Lower lobe of right lung (tissue), 2 donors: Measurements from ENCODE around the gene IL34. TPM values are rescaled to one million over a fixed set of nuclear protein-coding genes. Genes with fewer than 3 reads are reported as not detected.

Source experiments
- ATAC-seq, 2 donors: fragments of 200-7000 bp; cut with Tn5 transposase; one replicate each; pipeline ENCODE4 v1.9.1; 2020 to 2022; ENCODE audit warnings: mild to moderate bottlenecking in 2 of 2, moderate library complexity in 2 of 2
- DNase-seq: peaks from one replicate; pipeline ENCODE4 v3.0.0-alpha.2; 2020
- H3K27ac ChIP-seq: fragments of 200-600 bp; one replicate; pipeline ENCODE4 v1.8.0; 2022
- H3K27me3 ChIP-seq: fragments of 200-600 bp; one replicate; pipeline ENCODE4 v1.8.0; 2022; ENCODE audit warnings: low read depth
- H3K36me3 ChIP-seq: fragments of 200-600 bp; one replicate; pipeline ENCODE4 v1.8.0; 2022; ENCODE audit warnings: mild to moderate bottlenecking
- H3K4me1 ChIP-seq: fragments of 200-600 bp; one replicate; pipeline ENCODE4 v1.8.0; 2022
- H3K4me3 ChIP-seq: fragments of 200-600 bp; one replicate; pipeline ENCODE4 v1.8.0; 2022; ENCODE audit warnings: mild to moderate bottlenecking
- H3K9me3 ChIP-seq: fragments of 200-600 bp; one replicate; pipeline ENCODE4 v1.8.0; 2022
- intact Hi-C: fragments of 100-400 bp; cut with DNase I; formaldehyde crosslinking; loops from one replicate; pipeline ENCODE4 v1.11.0; 2022
- total RNA-seq: library from RNA; stranded (reverse); fragmentation: NEBNext Ultra II Directional; extraction: Animal tissue kit (Norgen Biotek cat#: 25700); gene quantifications from one replicate; pipeline ENCODE4 v1.2.1, GENCODE V29; 2021
- TF ChIP-seq, protein P1 (sequence below): fragments of 200-600 bp; IDR thresholded peaks from one replicate; pipeline ENCODE4 v1.8.0; 2022; ENCODE audit warnings: antibody characterized with exemption, mild to moderate bottlenecking
- donor health status: DM: no; HTN: yes; CAD: no; lungs with severe emphysema.

IL34 gene
- total RNA-seq, 1 donor from 2014 or later: 2.6 TPM

DNA sequence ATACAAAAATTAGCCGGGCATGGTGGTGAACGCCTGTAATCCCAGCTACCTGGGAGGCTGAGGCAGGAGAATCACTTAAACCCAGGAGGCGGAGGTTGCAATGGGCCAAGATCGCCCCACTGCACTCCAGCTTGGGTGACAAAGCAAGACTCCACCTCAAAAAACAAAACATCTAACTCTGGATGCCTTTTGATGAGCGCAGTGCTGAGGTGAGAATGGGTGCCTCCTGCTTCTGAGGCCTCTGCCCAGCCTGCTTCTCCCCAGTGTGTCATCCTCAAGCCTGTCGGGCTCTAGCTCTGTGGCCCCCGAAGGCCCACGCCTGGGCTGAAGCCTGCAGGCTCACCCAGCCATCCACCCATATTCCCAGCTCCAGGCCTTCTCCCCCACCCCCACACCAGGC is 50.0 kb downstream of the IL34 start:
- intact Hi-C loops: no loop called here
- H3K9me3 ChIP-seq: no peaks in the 10 kb centered on the region
- peaks cover 83% of the 10 kb centered on the region for H3K4me1 ChIP-seq
- peaks cover 18% of the 10 kb centered on the region for H3K36me3 ChIP-seq
- H3K4me3 ChIP-seq: no peak overlapping the region
- TF ChIP-seq, protein P1, sequence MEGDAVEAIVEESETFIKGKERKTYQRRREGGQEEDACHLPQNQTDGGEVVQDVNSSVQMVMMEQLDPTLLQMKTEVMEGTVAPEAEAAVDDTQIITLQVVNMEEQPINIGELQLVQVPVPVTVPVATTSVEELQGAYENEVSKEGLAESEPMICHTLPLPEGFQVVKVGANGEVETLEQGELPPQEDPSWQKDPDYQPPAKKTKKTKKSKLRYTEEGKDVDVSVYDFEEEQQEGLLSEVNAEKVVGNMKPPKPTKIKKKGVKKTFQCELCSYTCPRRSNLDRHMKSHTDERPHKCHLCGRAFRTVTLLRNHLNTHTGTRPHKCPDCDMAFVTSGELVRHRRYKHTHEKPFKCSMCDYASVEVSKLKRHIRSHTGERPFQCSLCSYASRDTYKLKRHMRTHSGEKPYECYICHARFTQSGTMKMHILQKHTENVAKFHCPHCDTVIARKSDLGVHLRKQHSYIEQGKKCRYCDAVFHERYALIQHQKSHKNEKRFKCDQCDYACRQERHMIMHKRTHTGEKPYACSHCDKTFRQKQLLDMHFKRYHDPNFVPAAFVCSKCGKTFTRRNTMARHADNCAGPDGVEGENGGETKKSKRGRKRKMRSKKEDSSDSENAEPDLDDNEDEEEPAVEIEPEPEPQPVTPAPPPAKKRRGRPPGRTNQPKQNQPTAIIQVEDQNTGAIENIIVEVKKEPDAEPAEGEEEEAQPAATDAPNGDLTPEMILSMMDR: no peak
- no peak for DNase-seq
- no peaks in the 10 kb centered on the region for H3K27me3 ChIP-seq
- no peak for ATAC-seq
- peak overlapping the region; percentile 75 for H3K27ac ChIP-seq

DNA sequence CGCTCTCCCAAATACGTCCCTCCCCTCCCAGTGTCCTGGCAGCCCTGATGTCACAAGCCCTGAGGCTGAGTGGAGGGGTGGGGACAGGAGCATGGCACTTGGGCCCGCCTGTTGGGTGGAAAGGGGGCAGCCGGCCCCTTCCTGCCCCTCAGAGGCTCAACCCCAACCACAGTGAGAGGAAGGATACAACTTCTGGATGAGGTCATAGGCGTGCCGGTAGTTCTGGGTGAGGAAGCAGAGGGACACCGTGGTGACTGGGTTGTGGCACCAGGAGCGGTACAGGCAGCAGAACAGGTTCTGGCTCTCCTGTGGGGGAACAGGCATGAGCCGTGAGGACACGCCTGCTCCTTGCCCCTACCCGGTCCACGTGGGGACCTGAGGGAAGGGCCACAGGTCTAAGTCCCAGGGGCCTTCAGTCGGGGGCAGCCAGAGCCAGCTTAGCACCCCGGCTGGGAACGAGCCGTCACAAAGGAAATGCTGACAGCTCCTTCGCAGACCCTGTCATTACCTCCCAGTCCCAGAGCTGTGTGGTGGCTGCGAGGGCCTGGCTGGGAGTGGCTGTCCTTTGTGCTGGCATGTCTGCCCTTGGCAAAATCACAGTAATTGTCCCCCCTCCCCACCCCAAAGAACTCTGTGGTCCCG is 50.7 kb downstream of the IL34 start:
- peak; percentile 78 for DNase-seq
- ATAC-seq: peak; percentile 76 to 77
- Histone ChIP-seq H3K36me3 (peaks cover 18% of the 10 kb centered on the region), H3K27ac (peak overlapping the region; percentile 75), H3K9me3 (no peaks in the 10 kb centered on the region), H3K4me1 (peaks cover 80% of the 10 kb centered on the region), H3K27me3 (no peaks in the 10 kb centered on the region), H3K4me3 (no peak overlapping the region)
- intact Hi-C loops: no loop called here
- TF ChIP-seq, protein P1: no peak

DNA sequence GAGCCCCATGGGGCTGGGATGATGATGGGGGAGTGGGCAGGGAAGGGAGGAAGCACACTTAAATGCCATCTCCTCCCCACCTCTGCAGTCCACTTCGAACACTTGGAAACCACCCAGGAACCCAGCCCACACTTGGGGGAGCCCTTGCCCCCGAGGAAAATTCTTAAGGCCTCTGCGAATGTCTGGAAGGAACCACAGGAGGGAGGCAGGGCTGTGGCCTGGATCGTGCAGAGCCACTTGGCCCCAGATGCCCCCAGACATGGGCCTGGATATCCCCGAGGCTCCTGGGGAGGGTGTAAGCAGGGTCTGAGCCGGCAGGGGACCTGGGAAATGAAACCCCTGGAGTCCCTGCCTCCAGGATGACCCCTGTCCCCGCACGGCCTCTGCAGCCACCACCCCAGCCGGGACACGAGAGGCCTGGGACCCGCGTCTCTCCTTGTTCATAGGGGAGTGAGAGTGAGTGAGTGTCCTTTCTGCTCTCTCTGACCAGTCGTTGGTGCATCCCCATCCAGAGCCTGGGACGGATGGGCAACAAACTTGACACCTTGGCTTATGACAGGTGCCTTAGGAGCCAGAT is 51.3 kb downstream of the IL34 start:
- TF ChIP-seq, protein P1: peak; percentile 6
- Histone ChIP-seq H3K4me3 (no peak overlapping the region), H3K36me3 (peaks cover 14% of the 10 kb centered on the region), H3K4me1 (peaks cover 80% of the 10 kb centered on the region), H3K27me3 (no peaks in the 10 kb centered on the region), H3K27ac (peak overlapping the region; percentile 75), H3K9me3 (no peaks in the 10 kb centered on the region)
- ATAC-seq (no peak), DNase-seq (no peak)
- intact Hi-C loops: no loop called here

DNA sequence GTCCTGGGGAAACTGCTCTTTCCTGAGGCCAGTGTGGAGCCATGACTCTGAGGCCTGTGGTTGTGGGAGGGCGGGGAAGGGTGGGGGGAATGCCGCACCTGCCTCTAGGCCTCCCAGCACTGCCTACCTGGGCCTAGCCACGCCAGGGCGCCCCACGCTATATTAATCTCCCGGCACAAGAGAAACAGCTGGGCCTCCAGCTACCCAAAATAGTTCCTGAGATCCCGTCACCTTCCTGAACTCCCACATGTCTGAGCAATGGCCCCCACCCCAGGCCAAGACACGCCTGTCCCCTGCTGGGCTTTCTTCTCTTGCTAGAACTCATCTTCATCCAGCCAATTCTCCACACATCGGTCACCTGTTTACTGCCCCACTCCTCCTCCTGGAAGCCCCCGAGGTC is 52.5 kb downstream of the IL34 start:
- Histone ChIP-seq H3K27ac (no peak overlapping the region), H3K36me3 (peaks cover 14% of the 10 kb centered on the region), H3K4me1 (peaks cover 80% of the 10 kb centered on the region), H3K27me3 (no peaks in the 10 kb centered on the region), H3K4me3 (no peak overlapping the region), H3K9me3 (no peaks in the 10 kb centered on the region)
- TF ChIP-seq, protein P1: no peak
- DNase-seq (no peak), ATAC-seq (no peak)
- intact Hi-C loops: no loop called here

DNA sequence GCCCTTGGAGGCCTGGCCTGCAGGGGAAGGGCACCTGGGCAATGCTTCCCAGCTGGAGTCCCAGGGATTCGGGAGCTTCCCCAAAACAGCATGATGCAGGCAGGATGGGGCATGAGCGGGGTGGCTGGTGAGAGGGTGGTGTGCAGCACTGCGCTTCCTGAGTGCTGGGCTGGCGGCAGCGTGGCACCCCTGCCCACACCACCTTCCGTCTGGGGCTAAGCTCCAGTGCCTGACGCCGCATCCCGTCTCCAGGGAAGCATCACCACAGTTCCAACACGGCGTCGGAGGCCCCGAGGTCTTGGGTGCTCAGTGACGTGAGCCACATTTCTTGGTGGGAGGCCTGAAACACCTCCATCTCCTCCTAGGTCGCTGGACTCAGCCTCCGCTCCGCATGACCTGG is 53.3 kb downstream of the IL34 start:
- H3K27ac ChIP-seq: no peak overlapping the region
- intact Hi-C loops: no loop called here
- peaks cover 72% of the 10 kb centered on the region for H3K4me1 ChIP-seq

More for the DNA sequence above, 53.3 kb downstream of the IL34 start:
- ATAC-seq: no peak
- no peak for DNase-seq
- Histone ChIP-seq H3K27me3 (no peaks in the 10 kb centered on the region), H3K36me3 (peaks cover 14% of the 10 kb centered on the region), H3K9me3 (no peaks in the 10 kb centered on the region), H3K4me3 (no peak overlapping the region)
- TF ChIP-seq, protein P1: no peak
